Testis (tissue), 2 donors: ENCODE results near the gene HOXC11.

Source experiments
- CTCF ChIP-seq, 3 experiments: fragments of 450-650 bp in 2 of 3; fragments of 200-600 bp in 1 of 3; sonication (generic) in 1 of 3; IDR thresholded peaks; one replicate each; pipeline ENCODE4 v1.5.1; 2016 to 2019; ENCODE audit warnings: antibody characterized with exemption in 3 of 3, mild to moderate bottlenecking in 2 of 3, moderate library complexity in 1 of 3
- POLR2A ChIP-seq: fragments of 450-650 bp; IDR thresholded peaks from one replicate; pipeline ENCODE4 v1.6.1; 2017; ENCODE audit warnings: antibody characterized with exemption, mild to moderate bottlenecking, moderate library complexity

- TF ChIP-seq CTCF (IDR thresholded peaks at IDR 0.05), result no peak
- TF ChIP-seq POLR2A, result no peak
Observed at GRCh38 chr12:53955776-53956250, 17.1 kb upstream of the HOXC11 start.
